ENCODE data around the gene PPM1E.

- TF ChIP-seq CTCF (IDR thresholded peaks at IDR 0.05) = no peak
- no peak for TF ChIP-seq POLR2A (IDR thresholded peaks at IDR 0.05)
Measured at GRCh38 chr17:58865301-58865700, 109.6 kb downstream of the PPM1E start.
